ENCODE results near the gene CYP26A1.
"Not testable (repeated sequence)": the region's sequence is repeated elsewhere in the genome, so short reads cannot be mapped to it uniquely, and the experiment has no call there.

CYP26A1 gene

GRCh38 chr10:93097386-93097785 lies 23.7 kb downstream of the CYP26A1 start:
- Histone ChIP-seq H3K9ac (ENCODE audit: low read length) (no peak overlapping the region), H3K27ac (ENCODE audit: low read length) (no peak overlapping the region), H3K4me2 (ENCODE audit: low read length) (no peak overlapping the region), H3K79me2 (ENCODE audit: low read length) (no peaks in the 10 kb centered on the region), H3K27me3 (ENCODE audit: low read depth, low read length) (no peaks in the 10 kb centered on the region), H4K20me1 (ENCODE audit: insufficient read depth, low read length) (no peaks in the 10 kb centered on the region), H2AFZ (ENCODE audit: low read depth, low read length) (no peak overlapping the region), H3K36me3 (replicated peaks; ENCODE audit: low read depth, low read length) (no peaks in the 10 kb centered on the region), H3K9me3 (ENCODE audit: insufficient read depth, low read length) (no peaks in the 10 kb centered on the region), H3K4me1 (ENCODE audit: low read length) (no peaks in the 10 kb centered on the region), H3K4me3 (ENCODE audit: low read length) (no peak overlapping the region)
- TF ChIP-seq EZH2phosphoT487 (IDR thresholded peaks at IDR 0.05; ENCODE audit: low read depth) (no peak), CTCF (IDR thresholded peaks at IDR 0.05; ENCODE audit: low read depth, low read length) (no peak)

GRCh38 chr10:93098816-93099215 lies 25.1 kb downstream of the CYP26A1 start:
- Histone ChIP-seq H3K36me3 (replicated peaks; ENCODE audit: low read depth, low read length) (no peaks in the 10 kb centered on the region), H3K27me3 (ENCODE audit: low read depth, low read length) (no peaks in the 10 kb centered on the region), H3K4me2 (ENCODE audit: low read length) (no peak overlapping the region), H3K27ac (ENCODE audit: low read length) (no peak overlapping the region), H4K20me1 (ENCODE audit: insufficient read depth, low read length) (no peaks in the 10 kb centered on the region), H3K9me3 (ENCODE audit: insufficient read depth, low read length) (no peaks in the 10 kb centered on the region), H2AFZ (ENCODE audit: low read depth, low read length) (no peak overlapping the region), H3K9ac (ENCODE audit: low read length) (no peak overlapping the region), H3K4me1 (ENCODE audit: low read length) (no peaks in the 10 kb centered on the region), H3K4me3 (ENCODE audit: low read length) (no peak overlapping the region), H3K79me2 (ENCODE audit: low read length) (no peaks in the 10 kb centered on the region)
- no peak for TF ChIP-seq EZH2phosphoT487 (IDR thresholded peaks at IDR 0.05; ENCODE audit: low read depth)
- TF ChIP-seq CTCF (IDR thresholded peaks at IDR 0.05; ENCODE audit: low read depth, low read length), result no peak

- H3K27ac ChIP-seq (ENCODE audit: low read length), result no peak overlapping the region
- H3K4me3 ChIP-seq (ENCODE audit: low read length), result no peak overlapping the region
- no peak overlapping the region for H3K4me2 ChIP-seq (ENCODE audit: low read length)
- H2AFZ ChIP-seq (ENCODE audit: low read depth, low read length), result no peak overlapping the region
- no peaks in the 10 kb centered on the region for H3K79me2 ChIP-seq (ENCODE audit: low read length)
- no peaks in the 10 kb centered on the region for H3K27me3 ChIP-seq (ENCODE audit: low read depth, low read length)
- no peaks in the 10 kb centered on the region for H4K20me1 ChIP-seq (ENCODE audit: insufficient read depth, low read length)
- no peaks in the 10 kb centered on the region for H3K9me3 ChIP-seq (ENCODE audit: insufficient read depth, low read length)
- no peak overlapping the region for H3K9ac ChIP-seq (ENCODE audit: low read length)
- no peaks in the 10 kb centered on the region for H3K36me3 ChIP-seq (replicated peaks; ENCODE audit: low read depth, low read length)
- no peaks in the 10 kb centered on the region for H3K4me1 ChIP-seq (ENCODE audit: low read length)
- TF ChIP-seq EZH2phosphoT487 (IDR thresholded peaks at IDR 0.05; ENCODE audit: low read depth) (no peak), CTCF (IDR thresholded peaks at IDR 0.05; ENCODE audit: low read depth, low read length) (no peak)
Measured at GRCh38 chr10:93099670-93100069, 26.0 kb downstream of the CYP26A1 start.

- H3K27ac ChIP-seq (ENCODE audit: low read length); H3K79me2 ChIP-seq (ENCODE audit: low read length); H4K20me1 ChIP-seq (ENCODE audit: insufficient read depth, low read length); H3K9me3 ChIP-seq (ENCODE audit: insufficient read depth, low read length); H2AFZ ChIP-seq (ENCODE audit: low read depth, low read length); H3K4me1 ChIP-seq (ENCODE audit: low read length); H3K4me3 ChIP-seq (ENCODE audit: low read length); H3K36me3 ChIP-seq (replicated peaks; ENCODE audit: low read depth, low read length); H3K9ac ChIP-seq (ENCODE audit: low read length); H3K27me3 ChIP-seq (ENCODE audit: low read depth, low read length); H3K4me2 ChIP-seq (ENCODE audit: low read length): not testable (repeated sequence)
Measured at GRCh38 chr10:93101148-93101547, 27.5 kb downstream of the CYP26A1 start.

GRCh38 chr10:93103953-93104352 lies 30.3 kb downstream of the CYP26A1 start:
- 0 out of 2 replicates have a peak, but pooled peaks cover 4% of the 10 kb centered on the region for H3K4me1 ChIP-seq (ENCODE audit: low read length)
- no peak overlapping the region for H3K4me3 ChIP-seq (ENCODE audit: low read length)
- H3K9me3 ChIP-seq (ENCODE audit: insufficient read depth, low read length), result no peaks in the 10 kb centered on the region
- H3K9ac ChIP-seq (ENCODE audit: low read length), result no peak overlapping the region
- H4K20me1 ChIP-seq (ENCODE audit: insufficient read depth, low read length), result no peaks in the 10 kb centered on the region
- no peaks in the 10 kb centered on the region for H3K27me3 ChIP-seq (ENCODE audit: low read depth, low read length)
- no peaks in the 10 kb centered on the region for H3K79me2 ChIP-seq (ENCODE audit: low read length)
- TF ChIP-seq EZH2phosphoT487 (IDR thresholded peaks at IDR 0.05; ENCODE audit: low read depth) (no peak), CTCF (IDR thresholded peaks at IDR 0.05; ENCODE audit: low read depth, low read length) (no peak)
- no peak overlapping the region for H2AFZ ChIP-seq (ENCODE audit: low read depth, low read length)
- H3K36me3 ChIP-seq (replicated peaks; ENCODE audit: low read depth, low read length), result no peaks in the 10 kb centered on the region
- no peak overlapping the region for H3K27ac ChIP-seq (ENCODE audit: low read length)
- H3K4me2 ChIP-seq (ENCODE audit: low read length), result no peak overlapping the region
